ENCODE measurements around the gene INKA1.
A peak's percentile ranks its signal among the peaks of the same experiment; 100 is the strongest.

Gene INKA1

DNA sequence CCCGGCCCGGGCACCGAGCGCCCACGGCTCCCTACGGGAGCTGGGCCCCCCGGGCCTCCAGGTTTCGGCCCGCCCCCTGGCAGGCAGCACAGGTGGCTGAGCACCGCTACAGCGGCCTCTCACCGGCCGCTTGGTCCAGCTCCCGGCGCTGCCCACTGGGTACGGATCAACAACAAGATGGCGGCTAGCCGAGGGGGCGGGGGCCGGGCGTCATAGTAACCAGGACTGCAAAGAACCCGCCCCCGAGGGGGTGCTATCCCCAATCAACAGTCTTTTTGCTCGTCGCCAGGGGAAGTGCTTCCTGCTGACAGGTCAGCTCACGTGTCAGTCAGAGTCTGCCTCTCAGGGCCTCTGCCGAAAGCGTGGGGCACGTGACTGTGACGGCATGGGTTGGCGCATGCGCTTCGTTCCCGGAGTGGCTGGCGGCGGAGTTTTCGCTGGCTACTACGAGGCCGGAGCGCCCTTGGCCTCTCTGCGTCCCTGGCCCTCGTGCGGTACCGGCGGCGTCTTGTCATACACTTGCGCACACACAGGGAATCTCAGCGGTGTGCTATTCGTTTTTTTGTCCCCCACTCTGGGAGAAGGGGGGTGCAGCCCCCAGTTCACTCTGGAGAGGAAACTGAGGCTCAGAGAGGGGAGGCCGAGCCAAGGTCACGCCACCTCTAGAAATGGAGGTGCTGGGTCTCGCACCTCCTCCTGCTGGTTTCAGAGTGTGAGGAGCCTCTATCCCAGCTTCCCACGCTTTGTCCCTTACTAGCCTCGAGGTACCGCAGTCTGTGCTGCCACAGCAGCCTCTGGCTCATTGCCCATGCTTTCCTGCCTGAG, 16.5 kb upstream of the INKA1 start, which contains the start of gene IP6K1:
Gene IP6K1 (minus strand): TSS at position 186 of the 825 bp plus-strand sequence. CDS start 38,502 bp downstream, outside the sequence.
- peak; percentile 99 for DNase-seq (ENCODE audit: low read depth in 2 of 2)

DNA sequence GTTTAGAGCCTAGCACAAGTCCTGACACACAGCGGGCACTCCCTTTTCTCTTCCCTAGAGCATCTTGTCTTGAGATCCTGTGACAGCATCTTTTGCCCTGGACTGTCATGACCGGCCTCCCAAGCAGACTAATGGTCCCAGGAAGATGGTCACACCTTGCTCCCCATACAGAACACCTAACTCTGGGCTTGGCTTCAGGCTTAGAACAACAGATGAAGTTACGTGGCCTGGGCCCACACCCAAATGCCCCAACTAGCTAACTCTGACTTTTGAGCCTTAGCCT, 15.9 kb upstream of the INKA1 start:
- no peak for DNase-seq (ENCODE audit: low read depth in 2 of 2)

DNA sequence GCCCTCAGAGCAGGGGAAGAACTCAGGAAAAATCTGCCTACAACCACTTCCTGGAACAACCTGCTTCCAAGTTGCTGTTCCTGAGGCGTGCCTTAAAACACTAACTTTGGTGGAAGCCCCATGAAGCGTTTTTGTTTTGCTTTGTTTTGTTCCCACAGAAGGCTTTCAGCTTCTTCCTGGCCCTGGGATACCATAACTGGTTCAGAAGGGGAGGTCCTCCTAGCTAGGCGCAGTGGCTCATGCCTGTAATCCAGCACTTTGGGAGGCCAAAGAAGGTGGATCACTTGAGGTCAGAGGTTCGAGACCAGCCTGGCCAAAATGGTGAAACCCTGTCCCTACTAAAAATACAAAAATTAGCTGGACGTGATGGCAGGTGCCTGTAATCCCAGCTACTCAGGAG, 15.5 kb upstream of the INKA1 start:
- no peak for DNase-seq (ENCODE audit: low read depth in 2 of 2)

DNA sequence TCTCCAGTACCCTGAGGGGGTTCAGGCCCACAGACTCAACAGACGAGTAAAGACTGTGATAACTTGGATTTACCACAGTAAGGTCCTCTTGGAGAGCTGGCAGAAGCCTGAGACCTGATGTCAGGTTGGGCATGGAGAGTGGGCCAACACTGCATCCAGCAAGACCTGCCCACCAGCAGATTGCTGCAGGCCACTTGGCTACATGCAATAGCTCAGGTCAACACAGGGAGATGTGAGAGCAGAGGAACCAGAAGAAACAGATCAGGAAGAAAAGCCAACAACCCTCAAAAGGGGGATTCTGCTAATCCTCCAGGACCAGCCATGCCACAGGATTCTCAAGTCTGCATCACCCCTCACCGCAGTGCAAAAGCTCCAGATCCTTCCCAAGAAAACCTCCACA, 15.0 kb upstream of the INKA1 start:
- DNase-seq (ENCODE audit: low read depth in 2 of 2), result no peak

DNA sequence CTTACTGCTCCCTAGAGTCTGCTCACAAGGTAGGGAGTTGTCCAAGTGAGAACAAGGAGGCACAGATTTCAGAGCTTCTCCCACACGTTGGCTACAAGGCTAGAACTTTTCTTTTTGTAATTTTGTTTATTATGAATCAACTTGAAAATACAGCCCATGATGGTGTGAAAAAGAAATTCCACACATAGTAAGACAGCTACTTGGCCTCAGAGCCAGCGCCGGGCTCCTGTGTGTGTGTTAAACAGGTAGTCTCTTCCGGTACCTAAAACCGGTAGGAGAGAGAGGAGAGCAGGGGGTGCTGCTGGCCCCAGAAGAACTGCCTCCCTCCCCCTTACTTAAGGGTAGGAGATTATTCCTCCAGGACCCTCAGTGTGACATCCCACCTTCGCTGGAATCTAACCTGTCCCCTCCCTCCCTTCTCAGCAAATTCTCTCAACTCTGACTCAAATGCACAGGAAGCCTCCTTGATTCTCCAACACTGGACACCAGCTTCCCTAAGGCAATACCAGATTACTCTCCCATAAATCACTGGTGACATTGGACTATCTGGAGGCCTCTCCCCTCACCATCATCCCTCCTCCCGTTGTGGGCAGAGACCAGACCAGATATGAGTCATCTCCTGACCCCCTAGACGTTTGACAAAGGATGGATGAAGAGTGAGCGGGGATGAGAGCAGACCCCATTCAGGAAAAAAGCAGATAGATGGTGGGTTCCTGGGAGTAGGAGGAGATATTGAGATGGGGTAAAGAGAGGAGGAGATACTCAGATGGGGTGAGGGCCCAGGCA, 12.2 kb upstream of the INKA1 start:
- no peak for DNase-seq (ENCODE audit: low read depth in 2 of 2)

DNA sequence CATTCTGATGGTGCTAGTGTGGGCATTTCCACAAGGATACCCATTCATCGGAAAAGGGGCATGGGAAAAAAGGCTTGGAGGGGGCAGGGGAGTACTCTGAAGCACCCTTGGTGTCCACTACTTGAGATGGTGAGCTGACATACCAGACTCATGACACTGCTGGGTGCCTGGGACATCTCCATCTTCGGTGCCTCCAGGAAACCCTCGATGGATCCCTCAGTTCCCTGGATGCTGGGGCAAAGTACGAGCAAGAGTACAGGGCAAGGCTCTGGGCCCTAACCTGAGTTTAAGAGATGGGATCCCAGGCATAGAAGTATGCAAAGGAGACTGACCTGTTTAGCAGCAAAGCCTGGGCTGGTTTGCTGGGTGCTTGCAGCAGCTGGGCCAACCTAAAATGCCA, 11.5 kb upstream of the INKA1 start:
- DNase-seq (ENCODE audit: low read depth in 2 of 2), result no peak

DNA sequence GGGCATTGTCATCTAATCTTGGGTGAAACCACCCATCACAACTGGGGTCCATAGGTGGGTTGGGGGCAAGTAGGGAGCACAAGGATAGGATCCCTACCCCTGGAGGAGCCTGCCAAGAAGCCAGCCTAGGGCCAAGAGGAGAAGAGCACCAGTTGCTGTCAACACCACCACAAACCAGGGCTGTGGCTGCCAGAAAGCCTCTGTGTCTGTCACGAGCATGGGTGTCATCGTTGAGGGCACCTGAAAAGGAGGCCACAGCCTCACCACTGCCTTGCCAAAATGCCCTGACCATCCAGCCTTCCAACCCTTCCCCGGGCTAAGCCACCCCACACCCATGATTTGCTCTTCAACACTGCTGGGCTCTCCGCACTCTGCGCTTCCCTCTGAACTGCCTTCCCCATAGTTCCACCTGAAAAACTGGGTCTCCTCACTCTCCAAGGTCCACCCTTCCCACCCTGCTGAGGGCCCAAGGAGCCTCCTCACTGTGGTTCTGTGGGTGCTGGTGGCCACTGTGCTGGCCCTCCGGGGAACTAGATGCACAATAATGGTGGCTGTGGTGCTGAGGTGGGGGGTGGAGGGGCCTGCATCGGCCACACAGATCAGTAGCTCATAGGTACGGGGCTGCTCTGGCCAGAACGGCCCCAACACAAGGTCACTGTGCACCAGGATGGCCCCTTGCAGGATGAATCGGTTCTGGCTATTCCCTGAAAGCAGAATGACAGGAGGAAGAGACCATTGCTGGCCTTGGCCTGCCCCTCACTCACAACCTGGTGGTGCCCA, 10.5 kb upstream of the INKA1 start:
- DNase-seq (ENCODE audit: low read depth in 2 of 2), result no peak

DNA sequence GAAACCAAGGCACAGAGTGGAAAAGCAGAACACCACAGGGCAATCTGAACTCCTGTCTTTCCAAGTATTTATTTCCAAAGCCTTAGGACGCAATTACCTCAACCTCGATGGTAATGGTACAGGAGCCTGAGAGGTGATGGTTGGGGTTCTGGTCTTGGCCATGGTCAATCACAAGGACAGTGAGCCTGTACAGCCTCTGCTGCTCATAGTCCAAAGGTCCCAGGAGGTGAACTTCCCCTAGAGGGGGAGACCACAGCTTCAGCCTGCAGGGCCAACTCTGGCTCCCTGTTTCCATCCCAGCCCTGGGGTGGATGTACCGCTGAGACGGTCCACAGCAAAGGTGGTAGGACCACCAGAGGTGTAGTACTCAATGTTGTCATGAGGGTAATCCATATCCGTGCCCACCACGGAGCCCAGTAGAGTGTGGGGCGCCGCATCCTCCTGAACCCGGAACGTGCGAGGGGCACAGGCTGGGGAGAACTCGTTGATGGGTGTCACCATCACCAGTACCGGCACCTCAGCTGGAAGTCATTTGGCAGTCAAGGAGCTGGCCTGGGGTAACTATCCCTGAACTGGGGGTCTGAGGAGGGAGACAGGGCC, 9.5 kb upstream of the INKA1 start:
- DNase-seq (ENCODE audit: low read depth in 2 of 2), result no peak

DNA sequence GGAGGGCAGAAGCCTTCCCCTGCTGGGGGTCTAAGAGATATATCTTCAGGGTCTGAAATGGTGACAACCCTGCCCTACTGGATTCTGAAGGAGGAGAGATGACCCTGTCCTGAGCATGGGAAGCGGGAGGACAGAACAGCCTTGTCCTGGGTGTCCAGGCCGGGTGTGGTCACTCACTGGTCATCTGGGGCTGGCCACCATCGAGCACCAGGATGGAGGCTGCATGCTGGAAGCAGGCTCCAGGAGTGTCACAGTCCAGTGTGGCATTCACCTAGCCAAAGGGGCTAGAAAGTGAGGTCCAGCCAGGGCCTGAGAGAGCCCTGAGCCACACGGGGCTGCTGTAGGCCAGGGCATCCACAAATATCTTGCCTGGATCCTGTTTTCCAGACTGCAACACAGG, 8.6 kb upstream of the INKA1 start:
- DNase-seq (ENCODE audit: low read depth in 2 of 2), result no peak

DNA sequence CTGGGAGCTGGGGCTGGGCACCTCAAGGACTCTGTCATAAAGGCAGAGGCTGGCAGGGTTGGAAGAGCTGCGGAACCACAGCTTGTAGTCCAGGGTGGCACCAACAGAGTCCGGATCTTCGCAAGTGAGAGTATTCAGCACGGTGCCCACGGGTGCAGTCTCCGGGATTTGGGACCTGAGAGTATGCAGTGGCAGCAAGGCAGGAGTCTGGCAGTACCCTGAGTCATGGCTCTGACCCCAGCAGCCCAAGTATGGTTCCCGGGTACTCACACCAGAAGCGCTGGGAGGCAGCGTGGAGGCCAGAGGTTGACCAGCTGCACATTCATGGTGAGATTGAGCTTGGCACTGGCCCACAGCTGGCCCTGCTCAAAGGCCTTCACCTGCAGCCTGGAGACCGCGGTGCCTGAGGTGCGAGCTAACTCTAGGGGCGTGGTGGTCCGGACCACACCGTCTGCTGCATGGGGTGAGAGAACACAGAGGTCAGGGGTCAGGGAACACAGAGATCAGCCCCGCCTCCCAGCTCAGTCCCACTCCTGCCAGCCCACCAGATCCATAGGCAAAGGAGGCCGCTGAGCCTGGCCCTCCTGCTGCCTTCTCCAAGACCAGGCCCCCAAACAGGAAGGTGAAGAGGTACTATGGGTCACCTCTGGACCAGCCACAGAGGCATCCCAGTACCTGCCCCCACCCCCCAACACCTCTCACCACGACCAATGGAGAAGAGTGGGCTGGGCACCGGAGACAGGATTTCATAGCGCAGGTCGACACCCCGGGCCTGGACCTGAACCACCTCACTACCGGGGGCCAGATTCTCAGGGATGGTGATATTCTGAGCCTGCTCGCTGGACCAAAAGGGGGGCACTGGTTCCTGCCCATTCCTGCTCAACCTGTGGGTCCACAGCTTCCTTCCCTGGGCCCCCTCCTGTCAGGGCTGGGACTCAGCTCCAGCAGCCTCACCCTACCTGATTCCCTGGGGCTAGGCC, 7.8 kb upstream of the INKA1 start:
- no peak for DNase-seq (ENCODE audit: low read depth in 2 of 2)

DNA sequence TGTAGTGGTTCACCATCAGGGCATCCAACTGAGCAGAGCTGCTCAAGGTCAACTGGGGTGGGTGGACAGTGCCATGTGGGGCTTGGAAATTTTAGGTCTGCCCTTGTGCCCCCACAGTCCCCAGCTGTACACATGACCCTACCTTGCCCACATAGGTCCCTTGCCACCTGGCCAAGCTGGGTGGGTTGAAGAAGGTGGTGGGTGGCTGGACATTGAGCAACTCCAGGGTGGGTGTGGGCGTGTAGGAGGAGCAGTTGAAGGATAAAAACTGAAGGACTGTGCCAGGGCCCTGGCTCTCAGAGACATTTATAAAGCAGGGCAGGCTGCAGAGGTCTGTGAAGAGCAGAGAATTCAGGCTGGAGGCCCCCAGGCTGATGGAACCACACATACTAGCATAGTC, 4.0 kb upstream of the INKA1 start:
- DNase-seq (ENCODE audit: low read depth in 2 of 2), result no peak

DNA sequence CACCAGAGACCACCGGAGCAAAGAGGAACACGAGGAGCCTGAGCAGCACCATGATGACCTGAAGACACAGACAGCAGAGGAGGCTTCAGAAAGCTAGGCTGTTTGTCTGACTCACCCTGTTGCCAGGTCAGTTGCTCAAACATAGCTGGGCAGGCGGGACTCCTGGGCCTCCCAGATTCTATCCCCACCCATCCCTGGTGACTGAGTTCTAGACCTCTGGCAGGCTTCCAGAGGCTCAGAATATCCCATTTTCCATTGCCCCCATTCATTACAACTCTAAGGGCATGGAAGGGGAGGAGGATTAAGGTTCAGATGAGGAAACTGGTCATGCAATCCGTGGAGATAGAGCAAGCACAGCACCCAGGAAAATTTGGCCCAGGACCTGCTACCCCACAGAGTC, 3.3 kb upstream of the INKA1 start, which contains the start of gene CDHR4:
Gene CDHR4 (minus strand): TSS at position 113 of the 400 bp plus-strand sequence. CDS start 61 bp downstream, at position 52.
- DNase-seq (ENCODE audit: low read depth in 2 of 2), result no peak

DNA sequence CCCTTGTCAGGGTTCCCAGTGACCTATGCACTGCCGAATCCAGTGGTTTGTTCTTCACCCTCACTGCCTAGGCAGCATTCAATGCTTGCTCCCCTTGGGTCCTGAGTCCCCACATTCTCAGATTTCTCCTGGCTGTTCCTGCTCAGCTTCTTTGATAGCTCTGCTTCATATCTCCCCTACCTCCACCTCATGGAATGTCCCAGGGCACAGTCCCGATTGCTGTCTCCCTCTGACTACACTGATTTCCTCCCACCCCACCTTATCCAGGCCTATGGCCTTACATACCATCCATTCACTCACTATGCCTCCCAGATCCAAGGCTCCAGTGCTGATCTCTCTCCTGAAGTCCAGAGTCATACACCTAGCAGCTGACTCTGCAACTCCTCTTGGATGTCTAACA, 1.9 kb upstream of the INKA1 start:
- DNase-seq (ENCODE audit: low read depth in 2 of 2), result no peak

DNA sequence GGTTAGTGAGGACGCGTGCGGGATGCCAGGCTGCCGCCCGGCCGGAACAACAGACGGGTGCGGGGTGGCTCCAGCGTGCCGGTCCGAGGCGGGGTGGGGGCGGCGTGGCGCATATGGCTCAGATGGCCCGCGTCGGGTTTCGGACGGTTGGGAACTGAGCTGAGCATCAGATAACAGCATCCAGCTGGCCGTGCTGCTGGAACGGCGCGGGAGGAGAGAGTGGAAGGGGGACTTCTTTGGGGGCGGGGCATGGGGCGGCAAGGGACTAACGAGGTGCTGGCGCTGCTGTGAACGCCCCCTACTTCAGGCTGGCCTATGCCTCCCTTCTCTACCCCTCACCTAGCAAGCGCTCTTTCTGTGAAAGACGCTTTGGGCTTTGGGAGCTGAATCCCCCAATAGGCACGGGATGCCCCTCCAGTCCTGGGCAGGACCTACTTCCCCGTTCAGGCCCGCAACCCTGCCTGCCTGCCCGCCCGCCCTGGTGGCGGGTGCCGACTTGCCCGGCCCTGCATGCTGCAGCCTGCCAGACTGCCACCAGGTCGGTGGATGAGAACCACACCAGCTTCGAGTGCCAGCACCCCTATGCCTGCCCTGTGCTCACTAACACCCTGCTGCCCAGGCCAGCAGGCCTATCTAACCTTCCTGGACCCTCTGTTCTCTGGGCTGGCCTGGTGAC, 542 bp downstream of the INKA1 start:
- peak in 1 of 2 donors; percentile 26 for DNase-seq (ENCODE audit: low read depth in 2 of 2)

DNA sequence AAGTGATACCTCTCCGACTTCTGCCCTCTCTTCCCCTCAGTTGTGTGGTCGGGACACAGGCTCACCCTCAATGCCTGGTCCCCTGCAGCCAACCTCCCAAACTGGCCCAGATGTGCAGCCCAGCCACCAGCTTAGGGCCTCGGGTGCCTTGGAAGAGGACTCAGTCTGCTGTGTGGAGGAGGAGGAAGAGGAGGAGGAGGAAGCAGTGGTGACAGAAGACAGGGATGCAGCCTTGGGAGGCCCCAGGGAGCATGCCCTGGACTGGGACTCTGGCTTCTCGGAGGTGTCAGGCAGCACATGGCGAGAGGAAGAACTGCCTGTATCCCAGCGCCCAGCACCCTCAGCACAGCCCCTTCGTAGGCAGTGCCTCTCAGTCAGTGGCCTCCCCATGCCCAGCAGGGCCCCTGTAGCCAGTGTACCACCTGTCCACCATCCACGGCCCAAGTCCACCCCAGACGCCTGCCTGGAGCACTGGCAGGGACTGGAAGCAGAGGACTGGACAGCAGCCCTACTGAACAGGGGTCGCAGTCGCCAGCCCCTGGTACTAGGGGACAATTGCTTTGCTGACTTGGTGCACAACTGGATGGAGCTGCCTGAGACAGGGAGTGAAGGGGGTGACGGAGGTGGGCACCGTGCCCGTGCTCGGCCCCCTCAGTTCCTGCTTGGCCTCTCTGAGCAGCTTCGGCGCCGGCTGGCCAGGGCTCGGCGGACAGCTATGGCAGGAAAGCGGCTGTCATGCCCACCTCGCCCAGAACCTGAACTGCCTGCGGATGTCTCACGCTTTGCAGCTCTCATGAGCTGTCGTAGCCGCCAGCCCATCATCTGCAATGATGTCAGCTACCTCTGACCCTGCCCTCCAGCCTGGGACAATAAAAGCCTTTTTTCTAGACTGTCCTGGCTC, 1.3 kb downstream of the INKA1 start:
- no peak for DNase-seq (ENCODE audit: low read depth in 2 of 2)

DNA sequence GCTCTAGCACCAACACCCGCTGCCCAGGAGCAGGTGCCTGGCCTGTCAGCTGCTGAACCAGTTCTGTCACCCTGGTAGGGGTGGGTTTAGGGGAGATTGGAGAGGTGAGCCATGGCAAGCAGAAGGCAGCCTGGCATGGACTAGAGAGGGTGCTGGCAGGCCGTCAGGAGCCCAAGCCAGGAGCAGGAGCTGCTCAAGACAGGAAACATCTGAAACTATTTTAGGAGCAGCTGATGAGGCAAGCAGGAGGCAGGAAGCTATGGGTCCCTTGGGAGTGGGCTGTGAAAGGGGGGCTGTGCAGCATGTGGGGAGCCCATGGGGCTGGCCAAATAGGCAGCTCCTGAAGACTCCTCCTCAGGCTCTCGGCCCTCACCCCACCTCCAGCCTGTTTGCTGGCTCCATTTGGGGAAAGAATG, 2.3 kb downstream of the INKA1 start:
- DNase-seq (ENCODE audit: low read depth in 2 of 2), result no peak

DNA sequence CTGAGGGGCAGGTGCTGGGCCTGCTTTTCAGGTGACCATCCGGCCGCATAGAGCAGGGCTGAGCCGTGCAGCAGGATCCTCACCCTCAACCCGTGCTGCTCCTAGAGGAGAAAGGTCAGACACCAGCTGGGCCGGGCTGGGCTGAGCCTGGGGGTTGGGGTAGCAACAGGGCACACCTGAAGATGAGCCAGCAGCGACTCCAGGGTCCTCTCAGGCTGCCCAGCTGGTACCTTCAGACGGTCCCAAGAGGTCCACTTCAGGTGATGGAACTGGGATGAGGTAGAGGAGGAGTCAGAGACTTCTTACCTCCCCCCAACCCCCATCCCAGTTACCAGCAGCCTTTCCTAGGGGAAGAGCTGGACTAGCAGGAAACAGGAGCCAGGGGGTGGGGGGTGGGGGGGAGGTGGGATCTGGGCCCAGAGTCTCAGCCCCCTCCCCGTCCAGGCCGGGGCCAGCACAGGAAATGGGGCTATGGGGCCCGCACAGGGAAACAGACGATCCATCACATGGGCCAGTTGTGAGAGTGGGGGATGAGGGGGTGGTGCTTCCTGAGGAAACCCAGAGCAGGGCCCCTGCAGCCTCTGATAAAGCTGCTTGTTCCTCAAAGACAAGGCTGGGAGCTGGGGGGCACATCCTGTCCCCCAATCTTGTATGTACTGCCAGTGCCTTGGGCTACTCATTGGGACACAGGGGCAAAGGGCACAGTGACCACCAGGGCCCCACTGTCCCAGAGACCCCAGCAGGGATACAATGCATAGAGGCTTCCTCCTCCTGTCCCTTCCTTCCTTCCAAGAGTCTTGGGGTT, 3.0 kb downstream of the INKA1 start:
- DNase-seq (ENCODE audit: low read depth in 2 of 2), result no peak

DNA sequence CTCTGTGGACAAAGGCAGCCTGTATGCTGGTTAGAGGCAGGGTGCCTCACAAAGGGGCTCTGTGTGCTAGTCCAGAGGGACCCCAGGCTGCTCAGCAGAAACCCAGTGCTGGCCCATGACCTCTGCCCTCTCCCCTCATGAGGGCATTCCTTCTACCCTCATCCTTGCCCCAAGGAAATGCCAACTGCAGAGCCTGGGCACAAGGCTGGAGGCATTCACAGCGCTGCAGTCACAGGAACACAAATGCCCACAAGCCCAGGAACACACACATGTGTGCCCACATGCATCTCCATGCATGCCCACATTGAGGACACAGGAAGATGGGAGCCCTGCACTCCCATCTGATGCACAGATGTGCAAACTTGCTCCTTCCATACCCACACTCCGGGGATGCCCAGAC, 3.8 kb downstream of the INKA1 start:
- DNase-seq (ENCODE audit: low read depth in 2 of 2), result no peak

Data from stimulated activated CD8-positive, alpha-beta memory T cell treated with anti-CD3 and anti-CD28 coated beads, Interleukin-2, amount 100 ng/mL, for 48 hours (primary cell).